A673 (cell line): ENCODE results near the gene ACSL1. TPM values are rescaled to one million over a fixed set of nuclear protein-coding genes. Genes with fewer than 3 reads are reported as not detected.

Experiments used
- BruUV-seq: library from RNA; stranded (reverse); fragments of 400-500 nt; replicated peaks from 2 replicates; lab custom pipeline; 2021; lab: Mats Ljungman, UMichigan
- CTCF ChIA-PET: fragments of 300-600 bp; sonication (Branson Sonifier 250); formaldehyde crosslinking; loops from one replicate; lab custom pipeline; 2022; ENCODE audit warnings: antibody characterized with exemption; lab: Charles Lee
- POLR2A ChIA-PET: fragments of 300-600 bp; sonication (Branson Sonifier 250); formaldehyde crosslinking; loops from one replicate; lab custom pipeline; 2022; ENCODE audit warnings: antibody characterized with exemption; ENCODE audit not compliant: low non-redundant PET; lab: Charles Lee
- DNase-seq: peaks from one replicate; pipeline ENCODE4 v3.0.0-alpha.2; 2015; ENCODE audit warnings: low spot score
- H3K27ac ChIP-seq: fragments of 200-600 bp; sonication (generic); 2 replicates; pipeline ENCODE4 v1.5.1; 2016; ENCODE audit warnings: mixed run types, low read depth, mild to moderate bottlenecking, mixed read lengths, antibody characterized with exemption, low read length; ENCODE audit not compliant: poor library complexity, severe bottlenecking
- H3K27me3 ChIP-seq: fragments of 200-600 bp; sonication (generic); replicated peaks from 2 replicates; pipeline ENCODE4 v1.6.1; 2017; ENCODE audit warnings: mixed run types, low read depth, mild to moderate bottlenecking, mixed read lengths, antibody characterized with exemption, low read length; ENCODE audit not compliant: insufficient read depth, poor library complexity
- H3K36me3 ChIP-seq: fragments of 200-600 bp; sonication (generic); 2 replicates; pipeline ENCODE4 v1.6.1; 2016; ENCODE audit warnings: mixed run types, mild to moderate bottlenecking, mixed read lengths, antibody characterized with exemption, low read length; ENCODE audit not compliant: insufficient read depth, poor library complexity, severe bottlenecking
- H3K4me1 ChIP-seq: fragments of 200-600 bp; sonication (generic); 2 replicates; pipeline ENCODE4 v1.6.1; 2017; ENCODE audit warnings: mixed run types, mild to moderate bottlenecking, mixed read lengths, antibody characterized with exemption, low read length; ENCODE audit not compliant: insufficient read depth, poor library complexity, severe bottlenecking
- H3K4me3 ChIP-seq: fragments of 200-600 bp; sonication (generic); 2 replicates; pipeline ENCODE4 v1.5.1; 2016; ENCODE audit warnings: low read depth, mixed run types, mild to moderate bottlenecking, mixed read lengths, low read length; ENCODE audit not compliant: poor library complexity, severe bottlenecking
- H3K9me3 ChIP-seq: fragments of 200-600 bp; sonication (generic); 2 replicates; pipeline ENCODE4 v1.6.1; 2016; ENCODE audit warnings: mixed run types, low read depth, mild to moderate bottlenecking, mixed read lengths, antibody characterized with exemption, low read length; ENCODE audit not compliant: poor library complexity, severe bottlenecking
- EZH2 ChIP-seq: fragments of 200-600 bp; sonication (generic); IDR thresholded peaks from 2 replicates; pipeline ENCODE4 v1.6.1; 2017; ENCODE audit warnings: borderline replicate concordance, low read depth, mild to moderate bottlenecking, mixed read lengths, antibody characterized with exemption, low read length; ENCODE audit not compliant: poor library complexity, severe bottlenecking
- intact Hi-C: fragments of 100-400 bp; cut with micrococcal nuclease; formaldehyde crosslinking; loops from one replicate; pipeline ENCODE4 v1.10.0; 2022; ENCODE audit not compliant: unreplicated experiment
- total RNA-seq: library from RNA; stranded (reverse); gene quantifications from 2 replicates; pipeline ENCODE4 v1.2.3, GENCODE V29; 2021
- TF ChIP-seq, protein P1 (sequence below): fragments of 300-800, 200-600 bp; sonication (generic); conservative IDR thresholded peaks from 2 replicates; pipeline ENCODE4 v1.5.1; 2017; ENCODE audit warnings: low read depth, mild to moderate bottlenecking, antibody characterized with exemption, low read length, moderate library complexity, mixed read lengths

The ACSL1 gene
- total RNA-seq, 1 experiment from 2014 or later, result 5.2 TPM

DNA sequence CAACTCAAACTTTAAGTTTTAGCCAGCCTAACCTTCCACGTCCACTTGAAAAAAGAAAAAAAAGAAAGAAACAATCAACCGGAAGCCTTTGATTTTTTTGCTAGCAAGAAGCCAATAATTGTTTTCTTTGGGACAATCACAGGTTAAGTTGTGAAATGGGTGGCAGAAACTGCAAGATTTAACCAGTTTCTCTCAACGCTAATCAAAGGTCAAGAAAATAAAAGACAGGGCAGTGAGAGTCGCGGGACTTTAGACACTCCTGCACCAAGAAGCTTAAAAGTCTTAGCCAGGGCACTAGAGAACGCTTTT is 1.0 kb downstream of the ACSL1 start:
- ChIA-PET CTCF (no interaction called here), POLR2A (no interaction called here)
- intact Hi-C loops, result no loop called here
- H3K27ac ChIP-seq, result no peak overlapping the region
- no peak for TF ChIP-seq EZH2
- TF ChIP-seq, protein P1, sequence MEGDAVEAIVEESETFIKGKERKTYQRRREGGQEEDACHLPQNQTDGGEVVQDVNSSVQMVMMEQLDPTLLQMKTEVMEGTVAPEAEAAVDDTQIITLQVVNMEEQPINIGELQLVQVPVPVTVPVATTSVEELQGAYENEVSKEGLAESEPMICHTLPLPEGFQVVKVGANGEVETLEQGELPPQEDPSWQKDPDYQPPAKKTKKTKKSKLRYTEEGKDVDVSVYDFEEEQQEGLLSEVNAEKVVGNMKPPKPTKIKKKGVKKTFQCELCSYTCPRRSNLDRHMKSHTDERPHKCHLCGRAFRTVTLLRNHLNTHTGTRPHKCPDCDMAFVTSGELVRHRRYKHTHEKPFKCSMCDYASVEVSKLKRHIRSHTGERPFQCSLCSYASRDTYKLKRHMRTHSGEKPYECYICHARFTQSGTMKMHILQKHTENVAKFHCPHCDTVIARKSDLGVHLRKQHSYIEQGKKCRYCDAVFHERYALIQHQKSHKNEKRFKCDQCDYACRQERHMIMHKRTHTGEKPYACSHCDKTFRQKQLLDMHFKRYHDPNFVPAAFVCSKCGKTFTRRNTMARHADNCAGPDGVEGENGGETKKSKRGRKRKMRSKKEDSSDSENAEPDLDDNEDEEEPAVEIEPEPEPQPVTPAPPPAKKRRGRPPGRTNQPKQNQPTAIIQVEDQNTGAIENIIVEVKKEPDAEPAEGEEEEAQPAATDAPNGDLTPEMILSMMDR, result no peak
- H3K36me3 ChIP-seq, result no peaks in the 10 kb centered on the region
- peaks cover 33% of the 10 kb centered on the region for H3K27me3 ChIP-seq
- no TSS peak for BruUV-seq
- DNase-seq, result no peak
- peak overlapping the region; percentile 50 for H3K4me3 ChIP-seq
- H3K4me1 ChIP-seq, result no peaks in the 10 kb centered on the region
- H3K9me3 ChIP-seq, result no peaks in the 10 kb centered on the region

DNA sequence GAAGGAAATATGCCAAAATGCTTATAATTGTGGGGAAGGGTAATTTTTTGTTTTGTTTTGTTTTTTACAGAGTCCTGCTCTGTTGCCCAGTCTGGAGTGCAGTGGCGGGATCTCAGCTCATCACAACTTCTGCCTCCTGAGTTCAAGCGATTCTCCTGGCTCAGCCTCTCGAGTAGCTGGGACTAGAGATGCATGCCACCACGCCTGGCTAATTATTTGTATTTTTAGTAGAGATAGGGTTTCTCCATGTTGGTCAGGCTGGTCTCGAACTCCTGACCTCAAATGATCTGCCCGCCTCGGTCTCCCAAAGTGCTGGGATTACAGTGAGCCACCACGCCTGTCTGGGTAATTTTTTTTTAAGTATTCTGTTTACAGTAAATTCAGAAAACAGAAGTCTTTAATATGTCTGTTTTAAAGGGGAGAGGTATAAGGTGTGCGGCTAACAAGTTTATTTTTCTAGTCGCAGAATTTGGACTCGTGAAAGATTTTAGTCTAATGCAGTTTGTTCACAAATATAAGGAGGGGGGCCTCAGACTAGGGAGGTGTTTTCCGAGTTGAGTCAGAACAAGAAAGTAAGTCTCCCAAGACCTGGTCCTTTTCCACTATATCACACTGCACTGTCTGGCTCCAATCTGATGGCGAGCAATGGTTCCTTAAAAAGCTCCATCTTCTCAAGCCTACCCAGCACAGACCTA is 1.5 kb downstream of the ACSL1 start:
- H3K36me3 ChIP-seq, result no peaks in the 10 kb centered on the region
- BruUV-seq, result no TSS peak
- H3K4me3 ChIP-seq, result no peak overlapping the region
- TF ChIP-seq, protein P1, result no peak
- no peak for TF ChIP-seq EZH2
- no peak for DNase-seq
- peaks cover 33% of the 10 kb centered on the region for H3K27me3 ChIP-seq
- H3K9me3 ChIP-seq, result no peaks in the 10 kb centered on the region
- H3K4me1 ChIP-seq, result no peaks in the 10 kb centered on the region
- CTCF ChIA-PET, result no interaction called here
- H3K27ac ChIP-seq, result no peak overlapping the region
- POLR2A ChIA-PET, result no interaction called here
- intact Hi-C loops, result no loop called here

DNA sequence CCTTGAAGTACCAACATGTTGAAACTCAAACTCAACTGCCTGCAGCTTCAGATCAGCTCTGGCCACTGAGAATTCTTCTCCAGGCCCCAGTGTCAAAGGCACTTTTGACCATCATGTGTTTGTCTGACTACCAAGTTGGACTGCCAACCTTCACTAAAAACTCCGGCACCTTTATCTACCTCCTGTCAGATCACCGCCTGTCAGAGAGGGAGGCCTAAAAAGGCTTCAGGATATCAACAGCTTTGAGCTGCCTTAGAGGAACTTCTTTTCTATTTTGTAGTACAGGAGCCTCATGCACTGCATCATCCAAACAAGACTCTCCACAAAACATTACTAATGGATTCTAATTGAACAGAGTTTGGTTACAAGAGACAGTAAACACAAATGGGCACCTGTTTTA is 2.8 kb downstream of the ACSL1 start:
- Histone ChIP-seq H3K27ac (no peak overlapping the region), H3K36me3 (no peaks in the 10 kb centered on the region), H3K4me3 (no peak overlapping the region), H3K4me1 (no peaks in the 10 kb centered on the region), H3K27me3 (peaks cover 33% of the 10 kb centered on the region), H3K9me3 (no peaks in the 10 kb centered on the region)
- CTCF ChIA-PET, result no interaction called here
- DNase-seq, result no peak
- POLR2A ChIA-PET, result interaction anchor here (0.6 kb wide), 1 partner anchor 348 kb away, joined by 3 read pairs; no protein-coding TSS in a partner anchor
- no TSS peak for BruUV-seq
- intact Hi-C loops, result no loop called here
- TF ChIP-seq EZH2, result no peak
- TF ChIP-seq, protein P1, result no peak
